Prostate gland (tissue), 2 donors: ENCODE measurements around the gene BAX. TPM values are rescaled to one million over a fixed set of nuclear protein-coding genes. Genes with fewer than 3 reads are reported as not detected.
A peak's percentile ranks its signal among the peaks of the same experiment; 100 is the strongest.

Experiments
- DNase-seq: peaks from one replicate; pipeline ENCODE4 v3.0.0-alpha.2; 2019; ENCODE audit warnings: low spot score
- H3K27ac ChIP-seq, 2 donors: fragments of 200-600 bp; sonication (generic); 2 replicates each; pipeline ENCODE4 v1.5.1; 2017 to 2019
- H3K27me3 ChIP-seq: fragments of 200-600 bp; sonication (generic); replicated peaks from 2 replicates; pipeline ENCODE4 v1.5.1; 2019; ENCODE audit not compliant: insufficient read depth
- H3K36me3 ChIP-seq, 2 donors: fragments of 200-600 bp; sonication (generic); 1 replicate in 1 of 2; 2 replicates in 1 of 2; pipeline versions ENCODE4 v1.5.1 to v1.8.1; 2017 to 2019
- H3K4me1 ChIP-seq: fragments of 200-600 bp; sonication (generic); replicated peaks from 2 replicates; pipeline ENCODE4 v1.5.1; 2019
- H3K4me3 ChIP-seq, 2 donors: fragments of 200-600 bp; sonication (generic); 2 replicates each; pipeline ENCODE4 v1.5.1; 2017 to 2019
- H3K9me3 ChIP-seq: fragments of 200-600 bp; sonication (generic); 2 replicates; pipeline ENCODE4 v1.5.1; 2017
- POLR2A ChIP-seq: fragments of 450-650 bp; IDR thresholded peaks from one replicate; pipeline ENCODE4 v1.6.1; 2016; ENCODE audit warnings: antibody characterized with exemption, mild to moderate bottlenecking
- POLR2AphosphoS5 ChIP-seq: sonication (generic); formaldehyde crosslinking; IDR thresholded peaks from one replicate; pipeline ENCODE4 v1.6.1; 2017; ENCODE audit warnings: antibody characterized with exemption
- WGBS: methylation state at CpG from one replicate; pipeline ENCODE4 v1.1.5; 2018; 5-methylcytosine and 5-hydroxymethylcytosine counted together
- intact Hi-C: fragments of 100-400 bp; cut with DNase I; formaldehyde crosslinking; loops from one replicate; pipeline ENCODE4 v1.14.2; 2022
- total RNA-seq, 2 donors: library from RNA; depleted of rRNA; stranded (reverse); fragments of >200 nt; gene quantifications; one replicate each; pipeline ENCODE4 v1.1.0, GENCODE V29; 2016
- TF ChIP-seq, protein P1 (sequence below), 4 experiments: fragments of 200-600 bp in 2 of 4; fragments of 450-650 bp in 2 of 4; sonication (generic) in 2 of 4; IDR thresholded peaks; 1 replicate in 3 of 4; 2 replicates in 1 of 4; pipeline ENCODE4 v1.5.1; 2016 to 2019; ENCODE audit warnings: antibody characterized with exemption in 4 of 4, mild to moderate bottlenecking in 2 of 4, moderate library complexity in 2 of 4

The BAX gene
- total RNA-seq, 2 donors from 2014 or later, result 52.1 to 62.3 TPM

DNA sequence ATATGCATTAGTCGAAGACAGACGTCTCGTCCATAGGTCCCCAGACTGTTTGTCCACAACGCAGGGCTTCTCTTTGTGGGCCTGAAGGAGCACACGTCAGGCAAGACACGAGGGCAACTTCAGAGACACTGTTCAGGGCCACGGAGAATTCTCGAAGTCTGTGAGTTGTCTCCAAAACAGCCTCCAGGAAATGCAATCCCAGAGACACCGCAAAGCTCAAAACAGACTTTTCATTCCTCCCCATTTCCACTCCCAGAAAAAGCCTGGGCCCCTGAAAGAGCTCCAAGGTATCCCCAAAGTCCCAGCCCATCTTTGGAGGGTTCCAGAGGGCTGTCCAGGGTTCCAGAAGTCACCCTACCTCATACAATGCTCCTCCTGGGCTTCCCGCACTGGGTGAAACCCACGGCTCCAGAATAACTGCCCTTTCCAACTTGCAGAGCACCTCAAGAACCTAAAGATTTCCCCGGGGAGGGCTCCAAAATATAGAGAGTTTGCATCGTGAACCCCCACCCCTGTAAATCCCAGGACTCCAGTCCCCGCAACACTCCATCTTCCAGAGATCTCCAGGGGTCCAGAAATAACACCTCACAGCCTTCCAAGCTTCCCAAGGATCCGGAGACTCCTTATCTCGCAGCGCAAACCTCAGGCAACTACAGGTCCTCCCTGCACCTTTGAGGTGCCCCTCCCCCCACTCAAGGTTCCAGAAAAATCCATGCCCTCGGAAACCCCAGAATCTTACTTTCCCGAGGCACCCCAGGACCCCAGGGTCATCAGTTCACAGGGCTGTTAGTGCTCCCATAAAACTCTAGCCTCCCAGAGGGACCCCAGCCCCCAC, 9.7 kb downstream of the BAX start:
- no peak for DNase-seq
- peaks cover 7% of the 10 kb centered on the region for H3K4me1 ChIP-seq
- intact Hi-C loops, result loop anchor here (2.0 to 10.0 kb wide), 2 partner anchors 92 to 320 kb away; partner anchors contain the start of genes CA11 and PPP1R15A

DNA sequence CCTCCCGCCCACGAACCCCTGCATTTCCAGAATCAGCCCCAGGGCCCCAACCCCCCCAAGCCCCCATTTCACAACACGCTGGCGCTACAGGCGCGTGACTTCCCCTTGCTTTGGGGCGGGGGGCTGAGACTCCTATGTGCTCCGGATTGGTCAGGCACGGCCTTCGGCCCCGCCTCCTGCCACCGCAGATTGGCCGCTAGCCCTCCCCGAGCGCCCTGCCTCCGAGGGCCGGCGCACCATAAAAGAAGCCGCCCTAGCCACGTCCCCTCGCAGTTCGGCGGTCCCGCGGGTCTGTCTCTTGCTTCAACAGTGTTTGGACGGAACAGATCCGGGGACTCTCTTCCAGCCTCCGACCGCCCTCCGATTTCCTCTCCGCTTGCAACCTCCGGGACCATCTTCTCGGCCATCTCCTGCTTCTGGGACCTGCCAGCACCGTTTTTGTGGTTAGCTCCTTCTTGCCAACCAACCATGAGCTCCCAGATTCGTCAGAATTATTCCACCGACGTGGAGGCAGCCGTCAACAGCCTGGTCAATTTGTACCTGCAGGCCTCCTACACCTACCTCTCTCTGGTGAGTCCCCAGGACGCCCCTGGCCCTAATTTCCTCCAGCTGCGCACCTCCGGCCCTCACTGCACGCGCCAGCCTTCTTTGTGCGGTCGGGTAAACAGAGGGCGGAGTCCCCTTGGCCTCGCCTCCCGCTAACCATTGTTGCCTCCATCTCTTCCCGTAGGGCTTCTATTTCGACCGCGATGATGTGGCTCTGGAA, 10.5 kb downstream of the BAX start, which contains the start of gene FTL:
Gene FTL (plus strand): TSS at position 270 of the 766 bp plus-strand sequence. CDS start 199 bp downstream, at position 469.
- intact Hi-C loops, result loop anchor here (2.0 to 10.0 kb wide), 2 partner anchors 92 to 320 kb away; partner anchors contain the start of genes CA11 and PPP1R15A
- H3K36me3 ChIP-seq, result peaks cover 0 to 5% of the 10 kb centered on the region in 2 donors
- TF ChIP-seq POLR2A, result peak; percentile 100
- TF ChIP-seq, protein P1, sequence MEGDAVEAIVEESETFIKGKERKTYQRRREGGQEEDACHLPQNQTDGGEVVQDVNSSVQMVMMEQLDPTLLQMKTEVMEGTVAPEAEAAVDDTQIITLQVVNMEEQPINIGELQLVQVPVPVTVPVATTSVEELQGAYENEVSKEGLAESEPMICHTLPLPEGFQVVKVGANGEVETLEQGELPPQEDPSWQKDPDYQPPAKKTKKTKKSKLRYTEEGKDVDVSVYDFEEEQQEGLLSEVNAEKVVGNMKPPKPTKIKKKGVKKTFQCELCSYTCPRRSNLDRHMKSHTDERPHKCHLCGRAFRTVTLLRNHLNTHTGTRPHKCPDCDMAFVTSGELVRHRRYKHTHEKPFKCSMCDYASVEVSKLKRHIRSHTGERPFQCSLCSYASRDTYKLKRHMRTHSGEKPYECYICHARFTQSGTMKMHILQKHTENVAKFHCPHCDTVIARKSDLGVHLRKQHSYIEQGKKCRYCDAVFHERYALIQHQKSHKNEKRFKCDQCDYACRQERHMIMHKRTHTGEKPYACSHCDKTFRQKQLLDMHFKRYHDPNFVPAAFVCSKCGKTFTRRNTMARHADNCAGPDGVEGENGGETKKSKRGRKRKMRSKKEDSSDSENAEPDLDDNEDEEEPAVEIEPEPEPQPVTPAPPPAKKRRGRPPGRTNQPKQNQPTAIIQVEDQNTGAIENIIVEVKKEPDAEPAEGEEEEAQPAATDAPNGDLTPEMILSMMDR (IDR thresholded peaks at IDR 0.05), result peak in 2 of 4 experiments; percentile 19 to 20
- peak; percentile 98 for TF ChIP-seq POLR2AphosphoS5
- H3K27ac ChIP-seq, result peak within 1 kb of the TSS; percentile 93 to 95
- no peaks in the 10 kb centered on the region for H3K27me3 ChIP-seq
- H3K9me3 ChIP-seq, result no peaks in the 10 kb centered on the region
- WGBS, result under 1% methylated on average over 41 of the region's 52 CpGs
- peak within 1 kb of the TSS; percentile 69 to 86 for H3K4me3 ChIP-seq
- H3K4me1 ChIP-seq, result peaks cover 7% of the 10 kb centered on the region
- peak; percentile 97 for DNase-seq

More for the DNA sequence above, 9.7 kb downstream of the BAX start:
- Histone ChIP-seq H3K4me3 (peak overlapping the region; percentile 69 to 86), H3K36me3 (no peaks in the 10 kb centered on the region), H3K9me3 (no peaks in the 10 kb centered on the region), H3K27me3 (no peaks in the 10 kb centered on the region), H3K27ac (peak overlapping the region; percentile 93 to 95)
- TF ChIP-seq, protein P1 (IDR thresholded peaks at IDR 0.05), result no peak
- peak; percentile 2 for TF ChIP-seq POLR2AphosphoS5
- WGBS, result 34% methylated on average over 15 of the region's 19 CpGs

DNA sequence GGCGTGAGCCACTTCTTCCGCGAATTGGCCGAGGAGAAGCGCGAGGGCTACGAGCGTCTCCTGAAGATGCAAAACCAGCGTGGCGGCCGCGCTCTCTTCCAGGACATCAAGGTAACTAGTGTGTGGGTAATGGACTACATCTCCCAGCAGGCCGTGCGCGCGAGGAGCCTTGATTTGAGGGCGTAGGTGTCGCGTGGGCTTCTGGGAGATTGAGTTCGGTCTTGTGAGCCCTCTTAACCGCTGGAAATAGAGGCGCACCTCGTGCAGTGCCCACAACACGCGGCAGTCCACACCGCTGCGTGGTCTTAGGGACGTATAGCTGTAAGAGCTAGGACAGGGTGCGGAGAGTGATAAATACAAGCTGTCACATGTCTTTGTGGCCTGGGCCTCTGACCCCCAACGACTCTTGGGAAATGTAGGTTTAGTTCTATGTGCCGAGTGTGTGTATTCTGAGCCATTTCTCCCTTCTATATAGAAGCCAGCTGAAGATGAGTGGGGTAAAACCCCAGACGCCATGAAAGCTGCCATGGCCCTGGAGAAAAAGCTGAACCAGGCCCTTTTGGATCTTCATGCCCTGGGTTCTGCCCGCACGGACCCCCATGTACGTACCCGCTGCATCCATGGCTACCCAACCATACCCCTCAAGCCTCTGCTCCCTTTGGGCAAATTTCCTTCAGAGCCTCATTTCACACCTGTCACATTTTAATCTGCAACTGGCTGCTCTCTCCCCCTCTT, 11.3 kb downstream of the BAX start:
- H3K4me1 ChIP-seq, result peaks cover 7% of the 10 kb centered on the region
- H3K27me3 ChIP-seq, result no peaks in the 10 kb centered on the region
- peak; percentile 91 for DNase-seq
- WGBS, result 11% methylated on average over 35 of the region's 36 CpGs
- TF ChIP-seq, protein P1 (IDR thresholded peaks at IDR 0.05), result no peak
- no peak for TF ChIP-seq POLR2A
- peak; percentile 85 for TF ChIP-seq POLR2AphosphoS5
- peaks cover 0 to 5% of the 10 kb centered on the region in 2 donors for H3K36me3 ChIP-seq
- intact Hi-C loops, result loop anchor here (2.0 to 10.0 kb wide), 2 partner anchors 93 to 321 kb away; partner anchors contain the start of genes CA11 and PPP1R15A
- no peaks in the 10 kb centered on the region for H3K9me3 ChIP-seq
- H3K4me3 ChIP-seq, result peak overlapping the region; percentile 69 to 86
- H3K27ac ChIP-seq, result peak overlapping the region; percentile 93 to 95

DNA sequence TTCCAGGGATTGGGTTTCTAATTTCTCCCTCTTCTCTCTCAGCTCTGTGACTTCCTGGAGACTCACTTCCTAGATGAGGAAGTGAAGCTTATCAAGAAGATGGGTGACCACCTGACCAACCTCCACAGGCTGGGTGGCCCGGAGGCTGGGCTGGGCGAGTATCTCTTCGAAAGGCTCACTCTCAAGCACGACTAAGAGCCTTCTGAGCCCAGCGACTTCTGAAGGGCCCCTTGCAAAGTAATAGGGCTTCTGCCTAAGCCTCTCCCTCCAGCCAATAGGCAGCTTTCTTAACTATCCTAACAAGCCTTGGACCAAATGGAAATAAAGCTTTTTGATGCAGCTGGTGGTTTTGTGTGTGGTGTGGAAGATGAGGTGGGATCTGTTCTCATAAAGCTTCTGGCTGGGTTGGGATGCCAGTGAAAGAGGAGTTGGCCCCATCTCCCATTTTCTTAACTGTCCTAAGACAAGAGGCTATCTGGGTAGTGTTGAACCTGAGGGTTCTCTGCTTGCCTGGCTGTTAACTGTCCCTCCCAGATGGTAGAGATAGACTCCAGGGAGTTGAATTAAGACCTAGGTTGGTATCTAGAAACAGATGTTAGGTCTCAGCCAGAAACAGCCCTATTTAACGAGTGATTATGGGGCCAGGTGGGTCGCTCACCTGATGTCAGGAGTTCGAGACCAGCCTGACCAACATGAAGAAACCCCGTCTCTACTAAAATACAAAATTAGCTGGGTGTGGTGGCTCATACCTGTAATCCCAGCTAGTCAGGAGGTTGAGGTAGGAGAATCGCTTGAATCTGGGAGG, 12.1 kb downstream of the BAX start:
- intact Hi-C loops, result loop anchor here (10.0 kb wide), 1 partner anchor 322 kb away; the partner anchor contains the start of gene CA11
- Histone ChIP-seq H3K9me3 (no peaks in the 10 kb centered on the region), H3K4me1 (peaks cover 7% of the 10 kb centered on the region), H3K27ac (peak overlapping the region; percentile 93 to 95), H3K36me3 (peaks cover 0 to 5% of the 10 kb centered on the region in 2 donors), H3K4me3 (peak overlapping the region; percentile 69 to 86), H3K27me3 (no peaks in the 10 kb centered on the region)
- DNase-seq, result no peak
- WGBS, result 85% methylated on average over 10 of the region's 10 CpGs
- TF ChIP-seq POLR2AphosphoS5 (no peak), POLR2A (no peak)
- TF ChIP-seq, protein P1 (IDR thresholded peaks at IDR 0.05), result no peak
